ENCODE measurements around the gene NBL1.
A peak's percentile ranks its signal among the peaks of the same experiment; 100 is the strongest.

Gene NBL1

GRCh38 chr1:19683351-19683750, 39.2 kb downstream of the NBL1 start:
- no peak overlapping the region for H2AFZ ChIP-seq (ENCODE audit: low read length)
- H3K14ac ChIP-seq (ENCODE audit: low read length) = peak overlapping the region; percentile 32
- H3K23ac ChIP-seq (ENCODE audit: low read depth, low read length, poor library complexity) = peak overlapping the region; percentile 81
- H3K18ac ChIP-seq (ENCODE audit: low read length) = peak overlapping the region; percentile 25
- H4K91ac ChIP-seq (ENCODE audit: low read depth, low read length, poor library complexity) = no peak overlapping the region
- H3K27ac ChIP-seq (replicated peaks; ENCODE audit: low read length) = no peak overlapping the region
- H2BK15ac ChIP-seq (ENCODE audit: low read length) = no peak overlapping the region
- H2BK12ac ChIP-seq (ENCODE audit: low read length) = no peak overlapping the region
- no peaks in the 10 kb centered on the region for H3K36me3 ChIP-seq (replicated peaks in 1 of 2; ENCODE audit: control insufficient read depth in 2 of 2, insufficient read depth in 2 of 2, low read length in 2 of 2)
- peaks cover under 1% of the 10 kb centered on the region for H3K79me1 ChIP-seq (ENCODE audit: low read depth, low read length)
- peaks cover 0 to 6% (median 0%) of the 10 kb centered on the region in 3 experiments for H3K27me3 ChIP-seq (ENCODE audit: control insufficient read depth in 3 of 3, insufficient read depth in 3 of 3, low read depth in 1 of 3, low read length in 3 of 3)
- H2BK5ac ChIP-seq (ENCODE audit: low read length) = peak overlapping the region; percentile 32
- DNase-seq (ENCODE audit: low spot score) = no peak
- no peaks in the 10 kb centered on the region for H3K4me1 ChIP-seq (ENCODE audit: control insufficient read depth in 2 of 2, insufficient read depth in 1 of 2, low read depth in 1 of 2, low read length in 2 of 2)
- H3K9ac ChIP-seq (ENCODE audit: low read depth, low read length, poor library complexity) = no peak overlapping the region
- H2AK5ac ChIP-seq (ENCODE audit: low read depth, low read length) = no peak overlapping the region
- H2BK120ac ChIP-seq (ENCODE audit: low read depth, low read length) = no peak overlapping the region
- H4K8ac ChIP-seq (ENCODE audit: low read depth, low read length) = no peak overlapping the region
- no peak overlapping the region for H3K4me3 ChIP-seq (ENCODE audit: low read length in 2 of 2)
- no peak overlapping the region for H3K4ac ChIP-seq (ENCODE audit: low read length)
- WGBS, 2 donors (ENCODE audit: extremely low coverage in 2 of 2, insufficient read length in 2 of 2, insufficient replicate concordance in 1 of 2) = no CpG with 5 or more reads among the region's 8 CpGs
- peaks cover 0 to 4% of the 10 kb centered on the region in 2 donors for H3K9me3 ChIP-seq (replicated peaks in 1 of 2; ENCODE audit: control insufficient read depth in 2 of 2, insufficient read depth in 1 of 2, low read depth in 1 of 2, low read length in 2 of 2)
- no peak overlapping the region for H3K4me2 ChIP-seq (ENCODE audit: insufficient read depth, low read length, poor library complexity, severe bottlenecking)

- Histone ChIP-seq H4K8ac (ENCODE audit: low read depth, low read length) (no peak overlapping the region), H4K91ac (ENCODE audit: low read depth, low read length, poor library complexity) (no peak overlapping the region), H2AK5ac (ENCODE audit: low read depth, low read length) (no peak overlapping the region), H3K18ac (ENCODE audit: low read length) (no peak overlapping the region), H3K9me3 (replicated peaks in 1 of 2; ENCODE audit: control insufficient read depth in 2 of 2, insufficient read depth in 1 of 2, low read depth in 1 of 2, low read length in 2 of 2) (peaks cover 0 to 4% of the 10 kb centered on the region in 2 donors), H3K4me3 (ENCODE audit: low read length in 2 of 2) (no peak overlapping the region), H3K79me1 (ENCODE audit: low read depth, low read length) (peaks cover 3% of the 10 kb centered on the region), H3K23ac (ENCODE audit: low read depth, low read length, poor library complexity) (no peak overlapping the region), H3K4ac (ENCODE audit: low read length) (no peak overlapping the region), H3K27me3 (ENCODE audit: control insufficient read depth in 3 of 3, insufficient read depth in 3 of 3, low read depth in 1 of 3, low read length in 3 of 3) (peaks cover 0 to 2% (median 0%) of the 10 kb centered on the region in 3 experiments), H2BK12ac (ENCODE audit: low read length) (no peak overlapping the region), H2BK5ac (ENCODE audit: low read length) (no peak overlapping the region), H3K4me1 (ENCODE audit: control insufficient read depth in 2 of 2, insufficient read depth in 1 of 2, low read depth in 1 of 2, low read length in 2 of 2) (peaks cover 0 to 2% of the 10 kb centered on the region in 2 donors), H3K27ac (replicated peaks; ENCODE audit: low read length) (no peak overlapping the region), H2BK15ac (ENCODE audit: low read length) (no peak overlapping the region), H3K14ac (ENCODE audit: low read length) (no peak overlapping the region), H2BK120ac (ENCODE audit: low read depth, low read length) (no peak overlapping the region), H3K9ac (ENCODE audit: low read depth, low read length, poor library complexity) (no peak overlapping the region), H3K36me3 (replicated peaks in 1 of 2; ENCODE audit: control insufficient read depth in 2 of 2, insufficient read depth in 2 of 2, low read length in 2 of 2) (no peaks in the 10 kb centered on the region), H2AFZ (ENCODE audit: low read length) (no peak overlapping the region), H3K4me2 (ENCODE audit: insufficient read depth, low read length, poor library complexity, severe bottlenecking) (no peak overlapping the region)
- DNase-seq (ENCODE audit: low spot score) = no peak
- no CpG with 5 or more reads among the region's 2 CpGs for WGBS, 2 donors (ENCODE audit: extremely low coverage in 2 of 2, insufficient read length in 2 of 2, insufficient replicate concordance in 1 of 2)
Measured at GRCh38 chr1:19684677-19685076, 40.6 kb downstream of the NBL1 start.

- Histone ChIP-seq H3K4me3 (ENCODE audit: low read length in 2 of 2) (no peak overlapping the region), H4K91ac (ENCODE audit: low read depth, low read length, poor library complexity) (no peak overlapping the region), H2BK120ac (ENCODE audit: low read depth, low read length) (no peak overlapping the region), H3K79me1 (ENCODE audit: low read depth, low read length) (peaks cover 3% of the 10 kb centered on the region), H2AFZ (ENCODE audit: low read length) (no peak overlapping the region), H4K8ac (ENCODE audit: low read depth, low read length) (no peak overlapping the region), H3K14ac (ENCODE audit: low read length) (no peak overlapping the region), H2AK5ac (ENCODE audit: low read depth, low read length) (no peak overlapping the region), H3K27me3 (ENCODE audit: control insufficient read depth in 3 of 3, insufficient read depth in 3 of 3, low read depth in 1 of 3, low read length in 3 of 3) (peaks cover 0 to 6% (median 0%) of the 10 kb centered on the region in 3 experiments), H3K4ac (ENCODE audit: low read length) (no peak overlapping the region), H3K27ac (replicated peaks; ENCODE audit: low read length) (no peak overlapping the region), H3K23ac (ENCODE audit: low read depth, low read length, poor library complexity) (no peak overlapping the region), H3K18ac (ENCODE audit: low read length) (no peak overlapping the region), H3K9me3 (replicated peaks in 1 of 2; ENCODE audit: control insufficient read depth in 2 of 2, insufficient read depth in 1 of 2, low read depth in 1 of 2, low read length in 2 of 2) (peaks cover 0 to 4% of the 10 kb centered on the region in 2 donors), H3K4me2 (ENCODE audit: insufficient read depth, low read length, poor library complexity, severe bottlenecking) (no peak overlapping the region), H3K9ac (ENCODE audit: low read depth, low read length, poor library complexity) (no peak overlapping the region), H2BK5ac (ENCODE audit: low read length) (no peak overlapping the region), H2BK12ac (ENCODE audit: low read length) (no peak overlapping the region), H3K36me3 (replicated peaks in 1 of 2; ENCODE audit: control insufficient read depth in 2 of 2, insufficient read depth in 2 of 2, low read length in 2 of 2) (no peaks in the 10 kb centered on the region), H3K4me1 (ENCODE audit: control insufficient read depth in 2 of 2, insufficient read depth in 1 of 2, low read depth in 1 of 2, low read length in 2 of 2) (peaks cover 0 to 2% of the 10 kb centered on the region in 2 donors), H2BK15ac (ENCODE audit: low read length) (peak overlapping the region; percentile 79)
- WGBS, 2 donors (ENCODE audit: extremely low coverage in 2 of 2, insufficient read length in 2 of 2, insufficient replicate concordance in 1 of 2) = no CpG with 5 or more reads among the region's 9 CpGs
- DNase-seq (ENCODE audit: low spot score) = no peak
Measured at GRCh38 chr1:19685994-19686393, 41.9 kb downstream of the NBL1 start.

- Histone ChIP-seq H3K4me2 (ENCODE audit: insufficient read depth, low read length, poor library complexity, severe bottlenecking) (no peak overlapping the region), H3K9me3 (replicated peaks in 1 of 2; ENCODE audit: control insufficient read depth in 2 of 2, insufficient read depth in 1 of 2, low read depth in 1 of 2, low read length in 2 of 2) (peaks cover 0 to 4% of the 10 kb centered on the region in 2 donors), H3K4me1 (ENCODE audit: control insufficient read depth in 2 of 2, insufficient read depth in 1 of 2, low read depth in 1 of 2, low read length in 2 of 2) (peaks cover 0 to 2% of the 10 kb centered on the region in 2 donors), H2BK12ac (ENCODE audit: low read length) (no peak overlapping the region), H4K8ac (ENCODE audit: low read depth, low read length) (no peak overlapping the region), H3K14ac (ENCODE audit: low read length) (no peak overlapping the region), H3K9ac (ENCODE audit: low read depth, low read length, poor library complexity) (no peak overlapping the region), H3K4me3 (ENCODE audit: low read length in 2 of 2) (no peak overlapping the region), H3K36me3 (replicated peaks in 1 of 2; ENCODE audit: control insufficient read depth in 2 of 2, insufficient read depth in 2 of 2, low read length in 2 of 2) (no peaks in the 10 kb centered on the region), H4K91ac (ENCODE audit: low read depth, low read length, poor library complexity) (no peak overlapping the region), H3K18ac (ENCODE audit: low read length) (no peak overlapping the region), H3K79me1 (ENCODE audit: low read depth, low read length) (peaks cover 3% of the 10 kb centered on the region), H2AFZ (ENCODE audit: low read length) (no peak overlapping the region), H3K23ac (ENCODE audit: low read depth, low read length, poor library complexity) (no peak overlapping the region), H2BK15ac (ENCODE audit: low read length) (no peak overlapping the region), H2BK120ac (ENCODE audit: low read depth, low read length) (no peak overlapping the region), H3K27me3 (ENCODE audit: control insufficient read depth in 3 of 3, insufficient read depth in 3 of 3, low read depth in 1 of 3, low read length in 3 of 3) (peaks cover 0 to 6% (median 0%) of the 10 kb centered on the region in 3 experiments), H2AK5ac (ENCODE audit: low read depth, low read length) (no peak overlapping the region), H3K27ac (replicated peaks; ENCODE audit: low read length) (no peak overlapping the region), H3K4ac (ENCODE audit: low read length) (no peak overlapping the region), H2BK5ac (ENCODE audit: low read length) (no peak overlapping the region)
- WGBS, 2 donors (ENCODE audit: extremely low coverage in 2 of 2, insufficient read length in 2 of 2, insufficient replicate concordance in 1 of 2) = no CpG with 5 or more reads among the region's 1 CpG
- DNase-seq (ENCODE audit: low spot score) = no peak
Measured at GRCh38 chr1:19687414-19687813, 43.3 kb downstream of the NBL1 start.

All from neuronal stem cell (in vitro differentiated cells).